Colonic mucosa (tissue), 4 donors: ENCODE measurements around the gene TBC1D19. TPM values are rescaled to one million over a fixed set of nuclear protein-coding genes. Genes with fewer than 3 reads are reported as not detected.

ENCODE experiments used
- DNase-seq: peaks from one replicate; pipeline ENCODE4 v3.0.0-alpha.2; 2020
- H3K27ac ChIP-seq: fragments of 200-600 bp; one replicate; pipeline ENCODE4 v1.8.0; 2021
- H3K27me3 ChIP-seq: fragments of 200-600 bp; one replicate; pipeline ENCODE4 v1.8.0; 2021
- H3K36me3 ChIP-seq: fragments of 200-600 bp; one replicate; pipeline ENCODE4 v1.8.0; 2021
- H3K4me1 ChIP-seq: fragments of 200-600 bp; one replicate; pipeline ENCODE4 v1.8.0; 2021; ENCODE audit warnings: mild to moderate bottlenecking
- H3K4me3 ChIP-seq: fragments of 200-600 bp; one replicate; pipeline ENCODE4 v1.8.0; 2021
- H3K9ac ChIP-seq, 2 donors: one replicate each; pipeline ENCODE4 v1.7.0; 2013; ENCODE audit warnings: control low read depth in 2 of 2, low read depth in 2 of 2, low read length in 2 of 2
- H3K9me3 ChIP-seq: fragments of 200-600 bp; one replicate; pipeline ENCODE4 v1.8.0; 2021
- CTCF ChIP-seq: fragments of 200-600 bp; IDR thresholded peaks from one replicate; pipeline ENCODE4 v1.8.0; 2022; ENCODE audit warnings: antibody characterized with exemption, mild to moderate bottlenecking
- intact Hi-C: fragments of 100-400 bp; cut with DNase I; formaldehyde crosslinking; loops from one replicate; pipeline ENCODE4 v1.14.1; 2022
- total RNA-seq, 2 donors: library from RNA; stranded (reverse); fragmentation: NEBNext Ultra II Directional in 1 of 2; extraction: Animal tissue kit (Norgen Biotek cat#: 25700) in 1 of 2; gene quantifications; one replicate each; pipeline ENCODE4 v1.2.1, GENCODE V29; 2021
- donor health status: healthy.
- donor health status: DM: no; HTN: no; CAD: no.
- donor health status: DM: no; HTN: no; CAD: no.

Gene TBC1D19
- total RNA-seq, 2 donors from 2014 or later: 2.6 to 4.0 TPM

- no peaks in the 10 kb centered on the region for H3K36me3 ChIP-seq
- intact Hi-C loops: no loop called here
- H3K27me3 ChIP-seq: no peaks in the 10 kb centered on the region
- H3K9ac ChIP-seq: no peak overlapping the region
- H3K4me3 ChIP-seq: no peak overlapping the region
- H3K9me3 ChIP-seq: no peaks in the 10 kb centered on the region
- H3K27ac ChIP-seq: no peak overlapping the region
- no peaks in the 10 kb centered on the region for H3K4me1 ChIP-seq
- TF ChIP-seq CTCF: no peak
- no peak for DNase-seq
Observed at GRCh38 chr4:26765515-26765914, 181.6 kb downstream of the TBC1D19 start.

- Histone ChIP-seq H3K4me1 (no peaks in the 10 kb centered on the region), H3K36me3 (no peaks in the 10 kb centered on the region), H3K9me3 (no peaks in the 10 kb centered on the region), H3K4me3 (no peak overlapping the region), H3K9ac (no peak overlapping the region), H3K27me3 (no peaks in the 10 kb centered on the region), H3K27ac (no peak overlapping the region)
- no peak for DNase-seq
- TF ChIP-seq CTCF: no peak
- intact Hi-C loops: no loop called here
Observed at GRCh38 chr4:26766141-26766540, 182.3 kb downstream of the TBC1D19 start.

- intact Hi-C loops: no loop called here
- no peak for TF ChIP-seq CTCF
- Histone ChIP-seq H3K4me1 (no peaks in the 10 kb centered on the region), H3K4me3 (no peak overlapping the region), H3K27ac (no peak overlapping the region), H3K27me3 (no peaks in the 10 kb centered on the region), H3K9me3 (no peaks in the 10 kb centered on the region), H3K36me3 (no peaks in the 10 kb centered on the region), H3K9ac (no peak overlapping the region)
- no peak for DNase-seq
Observed at GRCh38 chr4:26772096-26772873, 188.4 kb downstream of the TBC1D19 start.

- intact Hi-C loops: no loop called here
- Histone ChIP-seq H3K4me1 (no peaks in the 10 kb centered on the region), H3K27ac (no peak overlapping the region)
Observed at GRCh38 chr4:26779224-26779623, 195.3 kb downstream of the TBC1D19 start.

GRCh38 chr4:26779674-26780073, 195.8 kb downstream of the TBC1D19 start:
- no peaks in the 10 kb centered on the region for H3K9me3 ChIP-seq
- no peak overlapping the region for H3K27ac ChIP-seq
- no peaks in the 10 kb centered on the region for H3K36me3 ChIP-seq
- H3K9ac ChIP-seq: no peak overlapping the region
- H3K4me1 ChIP-seq: no peaks in the 10 kb centered on the region
- TF ChIP-seq CTCF: no peak
- no peak overlapping the region for H3K4me3 ChIP-seq
- intact Hi-C loops: no loop called here
- no peak for DNase-seq
- H3K27me3 ChIP-seq: no peaks in the 10 kb centered on the region

More at GRCh38 chr4:26779224-26779623, 195.3 kb downstream of the TBC1D19 start:
- no peak for TF ChIP-seq CTCF
- no peak for DNase-seq
- Histone ChIP-seq H3K36me3 (no peaks in the 10 kb centered on the region), H3K4me3 (no peak overlapping the region), H3K9me3 (no peaks in the 10 kb centered on the region), H3K27me3 (no peaks in the 10 kb centered on the region), H3K9ac (no peak overlapping the region)
